Panc1 (cell line): ENCODE results near the gene FGF7. TPM values are rescaled to one million over a fixed set of nuclear protein-coding genes. Genes with fewer than 3 reads are reported as not detected.
A peak's percentile ranks its signal among the peaks of the same experiment; 100 is the strongest.

Source experiments
- ATAC-seq: fragments of 200-7000 bp; cut with Tn5 transposase; 2 replicates; pipeline ENCODE4 v1.9.1; 2020; ENCODE audit warnings: mild to moderate bottlenecking, moderate library complexity
- BruUV-seq: library from RNA; stranded (reverse); fragments of 400-500 nt; replicated peaks from 2 replicates; lab custom pipeline; 2021; lab: Mats Ljungman, UMichigan
- CTCF ChIA-PET: fragments of 300-600 bp; sonication (Branson Sonifier 250); formaldehyde crosslinking; loops from one replicate; lab custom pipeline; 2022; ENCODE audit warnings: antibody characterized with exemption; lab: Charles Lee
- POLR2A ChIA-PET: fragments of 300-600 bp; sonication (Branson Sonifier 250); formaldehyde crosslinking; loops from one replicate; lab custom pipeline; 2022; ENCODE audit warnings: antibody characterized with exemption; lab: Charles Lee
- DNase-seq: peaks from one replicate; pipeline ENCODE4 v3.0.0-alpha.2; 2010; ENCODE audit warnings: low read depth, low spot score
- H3K27ac ChIP-seq: 2 replicates; pipeline ENCODE4 v1.5.1; 2011; ENCODE audit warnings: mild to moderate bottlenecking, low read length, inconsistent platforms
- H3K27me3 ChIP-seq: fragments of 200-500 bp; sonication (Bioruptor generic); 2 replicates; pipeline ENCODE4 v1.6.0; 2014; ENCODE audit warnings: low read length, inconsistent platforms; ENCODE audit not compliant: control insufficient read depth, insufficient read depth
- H3K36me3 ChIP-seq: fragments of 200-500 bp; sonication (Bioruptor generic); 2 replicates; pipeline ENCODE4 v1.5.1; 2014; ENCODE audit warnings: inconsistent platforms, mild to moderate bottlenecking, low read length, moderate library complexity; ENCODE audit not compliant: control insufficient read depth, insufficient read depth
- H3K4me1 ChIP-seq: 2 replicates; pipeline ENCODE4 v1.5.1; 2011; ENCODE audit warnings: inconsistent platforms, mild to moderate bottlenecking, low read length, moderate library complexity; ENCODE audit not compliant: control insufficient read depth, insufficient read depth
- H3K4me3 ChIP-seq, 2 experiments: 2 replicates each; pipeline ENCODE4 v1.5.1; 2011 to 2012; ENCODE audit warnings: low read depth in 2 of 2, low read length in 2 of 2, mild to moderate bottlenecking in 2 of 2, inconsistent platforms in 1 of 2, moderate library complexity in 1 of 2
- H3K9me3 ChIP-seq: fragments of 200-500 bp; sonication (Bioruptor generic); 2 replicates; pipeline ENCODE4 v1.5.1; 2014; ENCODE audit warnings: low read depth, mild to moderate bottlenecking, inconsistent platforms, low read length, moderate library complexity; ENCODE audit not compliant: control insufficient read depth, insufficient read depth
- POLR2AphosphoS5 ChIP-seq: IDR thresholded peaks from 2 replicates; pipeline ENCODE4 v1.6.1; 2012; ENCODE audit warnings: mild to moderate bottlenecking, low read depth, low read length, moderate library complexity
- SIN3A ChIP-seq: IDR thresholded peaks from 2 replicates; pipeline ENCODE4 v1.6.1; 2012; ENCODE audit warnings: low read depth, mild to moderate bottlenecking, low read length, moderate library complexity, borderline replicate concordance; ENCODE audit not compliant: insufficient read depth
- TCF7L2 ChIP-seq: IDR thresholded peaks from 2 replicates; pipeline ENCODE4 v1.6.1; 2011; ENCODE audit warnings: mild to moderate bottlenecking, low read depth, low read length, inconsistent platforms
- in situ Hi-C: cut with HindIII; loops from 2 replicates; pipeline ENCODE4 v1.10.0; 2016; ENCODE audit warnings: low sequenced_read_pairs, low pct_unique_long_range_greater_than_20kb
- intact Hi-C: fragments of 100-400 bp; cut with micrococcal nuclease; formaldehyde crosslinking; loops from one replicate; pipeline ENCODE4 v1.10.0; 2022; ENCODE audit not compliant: unreplicated experiment
- total RNA-seq: library from RNA; stranded (reverse); gene quantifications from one replicate; pipeline ENCODE4 v1.2.1, GENCODE V29; 2021; ENCODE audit not compliant: unreplicated experiment
- TF ChIP-seq, protein P1 (sequence below), 2 experiments: IDR thresholded peaks; 2 replicates each; pipeline ENCODE4 v1.6.1; 2011 to 2012; ENCODE audit warnings: low read depth in 2 of 2, control low read depth in 1 of 2, low read length in 1 of 2, mild to moderate bottlenecking in 1 of 2, moderate library complexity in 1 of 2; ENCODE audit not compliant: insufficient read depth in 1 of 2
- TF ChIP-seq, protein P2 (sequence below): fragments of 450-650 bp; IDR thresholded peaks from 2 replicates; pipeline ENCODE4 v1.5.1; 2017; ENCODE audit warnings: mild to moderate bottlenecking

The FGF7 gene
- total RNA-seq, 1 experiment from 2014 or later = not detected

DNA sequence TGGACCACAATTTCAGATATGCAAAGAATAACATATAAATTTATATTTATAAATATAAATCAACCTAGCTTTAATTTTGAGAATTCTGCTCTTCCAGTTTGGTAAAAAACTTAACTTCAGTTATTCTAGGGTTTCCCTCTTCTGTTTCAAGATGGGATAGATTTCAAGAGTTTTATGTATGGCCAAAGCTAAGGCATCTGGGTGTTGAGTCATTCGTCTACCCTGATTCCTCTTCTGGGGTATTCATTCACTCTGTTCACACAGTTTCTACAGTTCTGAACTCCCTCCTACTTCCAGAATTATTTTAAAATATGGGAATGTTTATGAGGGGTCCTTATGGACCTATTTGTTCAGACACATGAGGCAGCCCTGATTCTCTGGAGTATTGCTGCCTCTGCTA, 4.2 kb upstream of the FGF7 start:
- H3K27ac ChIP-seq = no peak overlapping the region
- H3K27me3 ChIP-seq = no peaks in the 10 kb centered on the region
- no TSS peak for BruUV-seq
- CTCF ChIA-PET = no interaction called here
- no peaks in the 10 kb centered on the region for H3K9me3 ChIP-seq
- intact Hi-C loops = no loop called here
- DNase-seq (no peak), ATAC-seq (no peak)
- in situ Hi-C loops = no loop called here
- TF ChIP-seq POLR2AphosphoS5 (no peak), SIN3A (no peak), TCF7L2 (no peak)
- TF ChIP-seq, protein P1, sequence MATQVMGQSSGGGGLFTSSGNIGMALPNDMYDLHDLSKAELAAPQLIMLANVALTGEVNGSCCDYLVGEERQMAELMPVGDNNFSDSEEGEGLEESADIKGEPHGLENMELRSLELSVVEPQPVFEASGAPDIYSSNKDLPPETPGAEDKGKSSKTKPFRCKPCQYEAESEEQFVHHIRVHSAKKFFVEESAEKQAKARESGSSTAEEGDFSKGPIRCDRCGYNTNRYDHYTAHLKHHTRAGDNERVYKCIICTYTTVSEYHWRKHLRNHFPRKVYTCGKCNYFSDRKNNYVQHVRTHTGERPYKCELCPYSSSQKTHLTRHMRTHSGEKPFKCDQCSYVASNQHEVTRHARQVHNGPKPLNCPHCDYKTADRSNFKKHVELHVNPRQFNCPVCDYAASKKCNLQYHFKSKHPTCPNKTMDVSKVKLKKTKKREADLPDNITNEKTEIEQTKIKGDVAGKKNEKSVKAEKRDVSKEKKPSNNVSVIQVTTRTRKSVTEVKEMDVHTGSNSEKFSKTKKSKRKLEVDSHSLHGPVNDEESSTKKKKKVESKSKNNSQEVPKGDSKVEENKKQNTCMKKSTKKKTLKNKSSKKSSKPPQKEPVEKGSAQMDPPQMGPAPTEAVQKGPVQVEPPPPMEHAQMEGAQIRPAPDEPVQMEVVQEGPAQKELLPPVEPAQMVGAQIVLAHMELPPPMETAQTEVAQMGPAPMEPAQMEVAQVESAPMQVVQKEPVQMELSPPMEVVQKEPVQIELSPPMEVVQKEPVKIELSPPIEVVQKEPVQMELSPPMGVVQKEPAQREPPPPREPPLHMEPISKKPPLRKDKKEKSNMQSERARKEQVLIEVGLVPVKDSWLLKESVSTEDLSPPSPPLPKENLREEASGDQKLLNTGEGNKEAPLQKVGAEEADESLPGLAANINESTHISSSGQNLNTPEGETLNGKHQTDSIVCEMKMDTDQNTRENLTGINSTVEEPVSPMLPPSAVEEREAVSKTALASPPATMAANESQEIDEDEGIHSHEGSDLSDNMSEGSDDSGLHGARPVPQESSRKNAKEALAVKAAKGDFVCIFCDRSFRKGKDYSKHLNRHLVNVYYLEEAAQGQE (IDR thresholded peaks at IDR 0.05; ENCODE audit: insufficient read depth in 1 of 2, low read depth in 2 of 2, low read length in 1 of 2) = no peak
- TF ChIP-seq, protein P2, sequence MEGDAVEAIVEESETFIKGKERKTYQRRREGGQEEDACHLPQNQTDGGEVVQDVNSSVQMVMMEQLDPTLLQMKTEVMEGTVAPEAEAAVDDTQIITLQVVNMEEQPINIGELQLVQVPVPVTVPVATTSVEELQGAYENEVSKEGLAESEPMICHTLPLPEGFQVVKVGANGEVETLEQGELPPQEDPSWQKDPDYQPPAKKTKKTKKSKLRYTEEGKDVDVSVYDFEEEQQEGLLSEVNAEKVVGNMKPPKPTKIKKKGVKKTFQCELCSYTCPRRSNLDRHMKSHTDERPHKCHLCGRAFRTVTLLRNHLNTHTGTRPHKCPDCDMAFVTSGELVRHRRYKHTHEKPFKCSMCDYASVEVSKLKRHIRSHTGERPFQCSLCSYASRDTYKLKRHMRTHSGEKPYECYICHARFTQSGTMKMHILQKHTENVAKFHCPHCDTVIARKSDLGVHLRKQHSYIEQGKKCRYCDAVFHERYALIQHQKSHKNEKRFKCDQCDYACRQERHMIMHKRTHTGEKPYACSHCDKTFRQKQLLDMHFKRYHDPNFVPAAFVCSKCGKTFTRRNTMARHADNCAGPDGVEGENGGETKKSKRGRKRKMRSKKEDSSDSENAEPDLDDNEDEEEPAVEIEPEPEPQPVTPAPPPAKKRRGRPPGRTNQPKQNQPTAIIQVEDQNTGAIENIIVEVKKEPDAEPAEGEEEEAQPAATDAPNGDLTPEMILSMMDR = no peak
- no peaks in the 10 kb centered on the region for H3K4me1 ChIP-seq
- H3K36me3 ChIP-seq = no peaks in the 10 kb centered on the region
- POLR2A ChIA-PET = no interaction called here
- no peak overlapping the region for H3K4me3 ChIP-seq

DNA sequence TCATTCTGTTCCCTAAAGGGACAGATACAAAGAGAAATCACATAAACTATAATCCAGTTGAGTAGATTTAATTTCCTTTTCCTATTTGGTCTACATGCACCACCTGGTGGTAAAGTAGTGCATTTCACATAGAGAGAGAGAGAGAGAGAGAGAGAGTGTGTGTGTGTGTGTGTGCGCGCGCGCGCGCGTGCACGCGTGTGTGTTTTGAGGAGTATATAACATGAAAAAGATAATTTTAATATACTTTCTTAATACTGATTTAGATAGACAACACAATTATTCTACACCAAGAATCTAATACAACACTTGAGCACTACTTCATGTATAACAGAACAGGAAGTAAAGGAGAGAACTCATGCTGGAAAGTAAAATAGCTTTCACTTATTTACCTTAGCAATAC, 1.1 kb upstream of the FGF7 start:
- Histone ChIP-seq H3K27ac (no peak overlapping the region), H3K27me3 (peaks cover 2% of the 10 kb centered on the region; the same call in 1 of the 2 replicates), H3K4me1 (no peaks in the 10 kb centered on the region), H3K4me3 (no peak overlapping the region), H3K36me3 (no peaks in the 10 kb centered on the region), H3K9me3 (no peaks in the 10 kb centered on the region)
- TF ChIP-seq, protein P2 = peak; percentile 79
- no peak for TF ChIP-seq TCF7L2
- BruUV-seq = no TSS peak
- 0 out of 2 replicates have a peak, but pooled peaks have one; percentile 56 for ATAC-seq
- no peak for DNase-seq
- in situ Hi-C loops = no loop called here
- intact Hi-C loops = loop anchor here (1.0 to 5.0 kb wide), 2 partner anchors 187 to 560 kb away; no protein-coding TSS in a partner anchor
- POLR2A ChIA-PET = no interaction called here
- CTCF ChIA-PET = interaction anchor here (0.7 to 1.0 kb wide), 2 partner anchors 186 to 581 kb away, joined by 3 read pairs; no protein-coding TSS in a partner anchor
